ENCODE results near the gene ZNF691.

ZNF691 gene

GRCh38 chr1:42816585-42817439, 29.6 kb upstream of the ZNF691 start, which contains the start of the genes ERMAP and SVBP:
Gene ERMAP (plus strand): TSS chr1:42817122. CDS start chr1:42830449, 13,327 bp downstream.
Gene SVBP (minus strand): TSS chr1:42817397. CDS start chr1:42816544, 853 bp downstream.
- H3K27ac ChIP-seq (ENCODE audit: low read depth, low read length), result peak within 1 kb of the TSS; percentile 100
- no peaks in the 10 kb centered on the region for H3K27me3 ChIP-seq (ENCODE audit: control insufficient read depth in 1 of 2, insufficient read depth in 2 of 2, low read length in 2 of 2)
- peak within 1 kb of the TSS; percentile 84 to 92 for H3K4me3 ChIP-seq (ENCODE audit: low read depth in 1 of 2, low read length in 2 of 2)
- H3K9me3 ChIP-seq (ENCODE audit: control insufficient read depth in 1 of 2, low read length in 2 of 2), result no peaks in the 10 kb centered on the region
- peak within 1 kb of the TSS; percentile 63 to 73 for H3K9ac ChIP-seq (ENCODE audit: low read depth in 1 of 2, low read length in 2 of 2)
- H3K36me3 ChIP-seq (ENCODE audit: control insufficient read depth in 1 of 2, insufficient read depth in 2 of 2, low read length in 2 of 2), result no peaks in the 10 kb centered on the region
- peaks cover 14 to 17% of the 10 kb centered on the region in 2 donors for H3K4me1 ChIP-seq (ENCODE audit: control insufficient read depth in 1 of 2, insufficient read depth in 2 of 2, low read length in 2 of 2)

- Histone ChIP-seq H3K36me3 (ENCODE audit: control insufficient read depth in 1 of 2, insufficient read depth in 2 of 2, low read length in 2 of 2) (no peaks in the 10 kb centered on the region), H3K9me3 (ENCODE audit: control insufficient read depth in 1 of 2, low read length in 2 of 2) (no peaks in the 10 kb centered on the region), H3K27me3 (ENCODE audit: control insufficient read depth in 1 of 2, insufficient read depth in 2 of 2, low read length in 2 of 2) (no peaks in the 10 kb centered on the region), H3K4me1 (ENCODE audit: control insufficient read depth in 1 of 2, insufficient read depth in 2 of 2, low read length in 2 of 2) (peaks cover 14 to 17% of the 10 kb centered on the region in 2 donors), H3K27ac (ENCODE audit: low read depth, low read length) (no peak overlapping the region), H3K9ac (ENCODE audit: low read depth in 1 of 2, low read length in 2 of 2) (no peak overlapping the region), H3K4me3 (ENCODE audit: low read depth in 1 of 2, low read length in 2 of 2) (peak overlapping the region; percentile 57 to 64)
Observed at GRCh38 chr1:42817440-42817767, 29.0 kb upstream of the ZNF691 start.

DNA sequence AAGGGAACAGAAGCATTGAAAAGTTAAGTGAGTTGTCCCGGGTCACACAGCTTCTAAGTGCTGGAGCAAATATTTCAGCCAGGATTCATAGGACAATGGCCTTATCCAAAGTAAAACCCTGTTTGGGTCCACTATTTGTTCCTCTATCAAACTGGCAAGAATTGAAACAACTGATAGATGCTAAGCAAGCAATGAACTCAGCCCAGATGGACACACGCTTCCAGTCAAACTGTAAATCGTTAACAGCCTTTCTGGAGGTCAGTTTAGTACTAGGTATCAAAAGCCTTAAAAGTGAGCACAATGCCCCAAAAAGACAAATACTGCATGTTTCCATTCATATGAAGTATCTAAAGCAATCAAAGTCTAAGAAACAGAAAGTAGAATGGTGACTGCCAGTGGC, 28.4 kb upstream of the ZNF691 start:
- H3K9ac ChIP-seq (ENCODE audit: low read depth in 1 of 2, low read length in 2 of 2), result no peak overlapping the region
- H3K4me3 ChIP-seq (ENCODE audit: low read depth in 1 of 2, low read length in 2 of 2), result peak overlapping the region in 1 of 2 donors; percentile 64
- H3K9me3 ChIP-seq (ENCODE audit: control insufficient read depth in 1 of 2, low read length in 2 of 2), result no peaks in the 10 kb centered on the region
- no peaks in the 10 kb centered on the region for H3K36me3 ChIP-seq (ENCODE audit: control insufficient read depth in 1 of 2, insufficient read depth in 2 of 2, low read length in 2 of 2)
- H3K27ac ChIP-seq (ENCODE audit: low read depth, low read length), result no peak overlapping the region
- no peaks in the 10 kb centered on the region for H3K27me3 ChIP-seq (ENCODE audit: control insufficient read depth in 1 of 2, insufficient read depth in 2 of 2, low read length in 2 of 2)
- peaks cover 14 to 17% of the 10 kb centered on the region in 2 donors for H3K4me1 ChIP-seq (ENCODE audit: control insufficient read depth in 1 of 2, insufficient read depth in 2 of 2, low read length in 2 of 2)

DNA sequence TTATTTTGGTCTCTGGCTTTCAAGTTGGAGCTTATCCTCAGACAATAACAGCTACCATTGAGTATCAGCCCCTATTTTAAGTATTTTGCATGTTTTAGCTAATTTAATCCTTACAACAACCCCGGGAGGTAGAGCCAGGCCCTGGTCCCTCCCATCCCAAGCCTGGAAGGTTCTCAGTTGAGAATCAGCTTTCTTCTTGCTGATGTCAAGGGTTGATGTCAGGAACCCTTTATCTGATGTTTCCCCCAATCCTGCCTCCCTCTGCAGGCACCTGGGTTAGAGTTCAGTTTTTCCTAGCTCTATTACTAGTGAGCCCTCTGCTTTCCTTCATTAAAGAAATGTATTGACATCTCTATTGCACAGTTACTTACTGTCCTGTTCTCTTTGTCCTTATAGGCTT, 25.6 kb upstream of the ZNF691 start:
- Histone ChIP-seq H3K27me3 (ENCODE audit: control insufficient read depth in 1 of 2, insufficient read depth in 2 of 2, low read length in 2 of 2) (no peaks in the 10 kb centered on the region), H3K36me3 (ENCODE audit: control insufficient read depth in 1 of 2, insufficient read depth in 2 of 2, low read length in 2 of 2) (no peaks in the 10 kb centered on the region), H3K9me3 (ENCODE audit: control insufficient read depth in 1 of 2, low read length in 2 of 2) (no peaks in the 10 kb centered on the region), H3K9ac (ENCODE audit: low read depth in 1 of 2, low read length in 2 of 2) (no peak overlapping the region), H3K4me3 (ENCODE audit: low read depth in 1 of 2, low read length in 2 of 2) (no peak overlapping the region), H3K27ac (ENCODE audit: low read depth, low read length) (no peak overlapping the region), H3K4me1 (ENCODE audit: control insufficient read depth in 1 of 2, insufficient read depth in 2 of 2, low read length in 2 of 2) (peaks cover 13 to 16% of the 10 kb centered on the region in 2 donors)

GRCh38 chr1:42821690-42822089, 24.7 kb upstream of the ZNF691 start:
- no peak overlapping the region for H3K27ac ChIP-seq (ENCODE audit: low read depth, low read length)
- no peak overlapping the region for H3K9ac ChIP-seq (ENCODE audit: low read depth in 1 of 2, low read length in 2 of 2)
- H3K36me3 ChIP-seq (ENCODE audit: control insufficient read depth in 1 of 2, insufficient read depth in 2 of 2, low read length in 2 of 2), result no peaks in the 10 kb centered on the region
- H3K27me3 ChIP-seq (ENCODE audit: control insufficient read depth in 1 of 2, insufficient read depth in 2 of 2, low read length in 2 of 2), result no peaks in the 10 kb centered on the region
- H3K9me3 ChIP-seq (ENCODE audit: control insufficient read depth in 1 of 2, low read length in 2 of 2), result no peaks in the 10 kb centered on the region
- peaks cover 7% of the 10 kb centered on the region in 2 donors for H3K4me1 ChIP-seq (ENCODE audit: control insufficient read depth in 1 of 2, insufficient read depth in 2 of 2, low read length in 2 of 2)
- no peak overlapping the region for H3K4me3 ChIP-seq (ENCODE audit: low read depth in 1 of 2, low read length in 2 of 2)

DNA sequence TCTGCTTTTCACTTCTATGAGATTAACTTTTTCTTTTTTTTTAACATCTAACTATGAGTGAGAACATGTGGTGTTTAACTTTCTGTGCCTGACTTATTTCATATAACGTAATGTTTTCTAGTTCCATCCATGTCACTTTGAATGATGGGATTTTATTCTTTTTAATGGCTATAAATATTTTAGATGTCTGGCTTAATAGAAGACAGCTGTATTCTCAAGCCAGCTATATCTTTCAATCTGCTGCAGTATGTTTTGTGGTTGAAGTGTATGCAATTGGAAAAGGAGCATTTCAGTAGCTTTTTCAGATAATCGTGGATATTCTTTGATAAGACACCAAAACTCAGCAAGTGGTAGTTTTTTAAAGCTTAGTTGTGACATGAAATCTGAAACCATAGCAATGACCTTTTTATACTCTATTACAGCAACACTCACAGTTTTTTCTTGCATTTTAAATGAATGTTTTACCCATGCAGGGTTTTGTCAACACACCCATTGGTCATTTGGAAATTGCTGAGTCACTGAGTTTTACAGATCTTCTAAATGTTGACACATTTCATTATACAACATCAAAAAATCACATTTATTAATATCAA, 23.5 kb upstream of the ZNF691 start:
- no peaks in the 10 kb centered on the region for H3K27me3 ChIP-seq (ENCODE audit: control insufficient read depth in 1 of 2, insufficient read depth in 2 of 2, low read length in 2 of 2)
- no peak overlapping the region for H3K9ac ChIP-seq (ENCODE audit: low read depth in 1 of 2, low read length in 2 of 2)
- H3K4me3 ChIP-seq (ENCODE audit: low read depth in 1 of 2, low read length in 2 of 2), result no peak overlapping the region
- no peaks in the 10 kb centered on the region for H3K36me3 ChIP-seq (ENCODE audit: control insufficient read depth in 1 of 2, insufficient read depth in 2 of 2, low read length in 2 of 2)
- no peaks in the 10 kb centered on the region for H3K9me3 ChIP-seq (ENCODE audit: control insufficient read depth in 1 of 2, low read length in 2 of 2)
- H3K4me1 ChIP-seq (ENCODE audit: control insufficient read depth in 1 of 2, insufficient read depth in 2 of 2, low read length in 2 of 2), result peaks cover 2 to 3% of the 10 kb centered on the region in 2 donors
- no peak overlapping the region for H3K27ac ChIP-seq (ENCODE audit: low read depth, low read length)

- Histone ChIP-seq H3K36me3 (ENCODE audit: control insufficient read depth in 1 of 2, insufficient read depth in 2 of 2, low read length in 2 of 2) (no peaks in the 10 kb centered on the region), H3K27ac (ENCODE audit: low read depth, low read length) (no peak overlapping the region), H3K4me3 (ENCODE audit: low read depth in 1 of 2, low read length in 2 of 2) (no peak overlapping the region), H3K27me3 (ENCODE audit: control insufficient read depth in 1 of 2, insufficient read depth in 2 of 2, low read length in 2 of 2) (no peaks in the 10 kb centered on the region), H3K4me1 (ENCODE audit: control insufficient read depth in 1 of 2, insufficient read depth in 2 of 2, low read length in 2 of 2) (no peaks in the 10 kb centered on the region), H3K9me3 (ENCODE audit: control insufficient read depth in 1 of 2, low read length in 2 of 2) (no peaks in the 10 kb centered on the region), H3K9ac (ENCODE audit: low read depth in 1 of 2, low read length in 2 of 2) (no peak overlapping the region)
Observed at GRCh38 chr1:42824481-42825035, 21.9 kb upstream of the ZNF691 start.

GRCh38 chr1:42825036-42825851, 21.2 kb upstream of the ZNF691 start:
- no peak overlapping the region for H3K27ac ChIP-seq (ENCODE audit: low read depth, low read length)
- H3K9ac ChIP-seq (ENCODE audit: low read depth in 1 of 2, low read length in 2 of 2), result no peak overlapping the region
- H3K9me3 ChIP-seq (ENCODE audit: control insufficient read depth in 1 of 2, low read length in 2 of 2), result no peaks in the 10 kb centered on the region
- no peaks in the 10 kb centered on the region for H3K4me1 ChIP-seq (ENCODE audit: control insufficient read depth in 1 of 2, insufficient read depth in 2 of 2, low read length in 2 of 2)
- H3K4me3 ChIP-seq (ENCODE audit: low read depth in 1 of 2, low read length in 2 of 2), result no peak overlapping the region
- peaks cover 0 to 4% of the 10 kb centered on the region in 2 donors for H3K36me3 ChIP-seq (ENCODE audit: control insufficient read depth in 1 of 2, insufficient read depth in 2 of 2, low read length in 2 of 2)
- no peaks in the 10 kb centered on the region for H3K27me3 ChIP-seq (ENCODE audit: control insufficient read depth in 1 of 2, insufficient read depth in 2 of 2, low read length in 2 of 2)

GRCh38 chr1:42830631-42831030, 15.8 kb upstream of the ZNF691 start:
- Histone ChIP-seq H3K4me1 (ENCODE audit: control insufficient read depth in 1 of 2, insufficient read depth in 2 of 2, low read length in 2 of 2) (no peaks in the 10 kb centered on the region), H3K27me3 (ENCODE audit: control insufficient read depth in 1 of 2, insufficient read depth in 2 of 2, low read length in 2 of 2) (no peaks in the 10 kb centered on the region), H3K4me3 (ENCODE audit: low read depth in 1 of 2, low read length in 2 of 2) (no peak overlapping the region), H3K9me3 (ENCODE audit: control insufficient read depth in 1 of 2, low read length in 2 of 2) (no peaks in the 10 kb centered on the region), H3K27ac (ENCODE audit: low read depth, low read length) (no peak overlapping the region), H3K9ac (ENCODE audit: low read depth in 1 of 2, low read length in 2 of 2) (no peak overlapping the region), H3K36me3 (ENCODE audit: control insufficient read depth in 1 of 2, insufficient read depth in 2 of 2, low read length in 2 of 2) (peaks cover 4 to 16% of the 10 kb centered on the region in 2 donors)

All from duodenal mucosa (tissue), 2 donors.